DND-41 (cell line): Measurements from ENCODE around the gene SUMO3.

ENCODE experiments used
- CTCF ChIP-seq: IDR thresholded peaks from 2 replicates; pipeline ENCODE4 v1.5.1; 2012; ENCODE audit warnings: borderline replicate concordance, low read length, moderate library complexity, mild to moderate bottlenecking; ENCODE audit not compliant: poor library complexity, severe bottlenecking; ENCODE audit errors: extremely low read depth
- EZH2 ChIP-seq: IDR thresholded peaks from 3 replicates; pipeline ENCODE4 v1.6.1; 2012; ENCODE audit warnings: borderline replicate concordance, low read depth, mild to moderate bottlenecking, moderate library complexity, low read length, inconsistent platforms; ENCODE audit not compliant: severe bottlenecking

- no peak for TF ChIP-seq CTCF
- TF ChIP-seq EZH2, result no peak
Measured at GRCh38 chr21:44829507-44830092, 11.7 kb upstream of the SUMO3 start.
